Measurements from ENCODE around the gene SMPDL3A. TPM values are rescaled to one million over a fixed set of nuclear protein-coding genes. Genes with fewer than 3 reads are reported as not detected.

SMPDL3A gene
- total RNA-seq, 4 donors from 2014 or later, result 12.6 to 23.8 (median 14.4) TPM

DNA sequence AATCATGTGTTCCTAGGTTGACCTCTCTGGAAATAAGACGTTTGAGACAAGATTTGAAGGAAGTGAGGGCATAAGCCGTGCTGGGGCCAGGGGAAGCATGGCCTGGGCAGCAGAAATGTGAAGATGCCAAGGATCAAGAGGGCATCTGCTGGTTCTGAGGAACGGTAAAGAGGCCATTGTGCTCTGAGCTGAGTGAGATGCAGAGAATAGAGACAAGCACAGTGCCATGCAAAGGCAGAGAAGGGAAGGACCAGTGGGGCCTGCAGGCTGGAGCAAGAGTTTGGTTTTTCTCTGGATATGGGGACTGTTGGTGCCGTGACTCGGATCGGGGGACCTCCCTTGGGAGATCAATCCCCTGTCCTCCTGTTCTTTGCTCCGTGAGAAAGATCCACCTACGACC is 50.8 kb downstream of the SMPDL3A start:
- H3K4me3 ChIP-seq (replicated peaks in 1 of 3), result no peak overlapping the region
- no peaks in the 10 kb centered on the region for H3K9me3 ChIP-seq
- TF ChIP-seq, protein P1, sequence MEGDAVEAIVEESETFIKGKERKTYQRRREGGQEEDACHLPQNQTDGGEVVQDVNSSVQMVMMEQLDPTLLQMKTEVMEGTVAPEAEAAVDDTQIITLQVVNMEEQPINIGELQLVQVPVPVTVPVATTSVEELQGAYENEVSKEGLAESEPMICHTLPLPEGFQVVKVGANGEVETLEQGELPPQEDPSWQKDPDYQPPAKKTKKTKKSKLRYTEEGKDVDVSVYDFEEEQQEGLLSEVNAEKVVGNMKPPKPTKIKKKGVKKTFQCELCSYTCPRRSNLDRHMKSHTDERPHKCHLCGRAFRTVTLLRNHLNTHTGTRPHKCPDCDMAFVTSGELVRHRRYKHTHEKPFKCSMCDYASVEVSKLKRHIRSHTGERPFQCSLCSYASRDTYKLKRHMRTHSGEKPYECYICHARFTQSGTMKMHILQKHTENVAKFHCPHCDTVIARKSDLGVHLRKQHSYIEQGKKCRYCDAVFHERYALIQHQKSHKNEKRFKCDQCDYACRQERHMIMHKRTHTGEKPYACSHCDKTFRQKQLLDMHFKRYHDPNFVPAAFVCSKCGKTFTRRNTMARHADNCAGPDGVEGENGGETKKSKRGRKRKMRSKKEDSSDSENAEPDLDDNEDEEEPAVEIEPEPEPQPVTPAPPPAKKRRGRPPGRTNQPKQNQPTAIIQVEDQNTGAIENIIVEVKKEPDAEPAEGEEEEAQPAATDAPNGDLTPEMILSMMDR (IDR thresholded peaks at IDR 0.05), result no peak
- TF ChIP-seq POLR2A (IDR thresholded peaks at IDR 0.05), result no peak
- H3K36me3 ChIP-seq, result no peaks in the 10 kb centered on the region
- H3K27ac ChIP-seq, result no peak overlapping the region
- intact Hi-C loops (cut with DNase I), result loop anchor here (5.0 kb wide), 1 partner anchor 108 kb away; no protein-coding TSS in a partner anchor
- 70 to 80% methylated on average over 8 of the region's 8 CpGs for whole genome bisulfite sequencing, 2 donors
- H3K27me3 ChIP-seq, result no peaks in the 10 kb centered on the region
- H3K4me1 ChIP-seq, result no peaks in the 10 kb centered on the region
- DNase-seq, result no peak

DNA sequence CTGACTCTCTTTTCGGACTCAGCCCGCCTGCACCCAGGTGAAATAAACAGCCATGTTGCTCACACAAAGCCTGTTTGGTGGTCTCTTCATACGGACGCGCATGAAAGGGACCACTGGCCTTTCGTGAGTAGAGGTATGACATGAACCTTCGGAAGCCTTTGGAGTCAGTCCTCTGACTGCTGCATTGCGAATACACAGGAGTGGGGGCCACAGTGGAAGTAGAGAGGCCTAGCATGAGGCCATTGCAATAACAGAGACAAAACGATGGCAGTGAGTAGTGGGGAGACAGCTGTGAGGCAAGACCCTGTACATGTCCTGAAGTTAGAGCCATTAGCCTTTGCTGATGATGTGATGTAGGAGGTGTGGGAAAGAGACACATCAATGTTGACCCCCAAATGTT is 56.4 kb downstream of the SMPDL3A start:
- TF ChIP-seq, protein P1 (IDR thresholded peaks at IDR 0.05), result no peak
- Histone ChIP-seq H3K36me3 (no peaks in the 10 kb centered on the region), H3K4me1 (no peaks in the 10 kb centered on the region), H3K9me3 (no peaks in the 10 kb centered on the region), H3K4me3 (replicated peaks in 1 of 3) (no peak overlapping the region), H3K27me3 (no peaks in the 10 kb centered on the region), H3K27ac (no peak overlapping the region)
- no peak for DNase-seq
- 94 to 96% methylated on average over 7 to 9 of the region's 9 CpGs for WGBS, 2 donors
- intact Hi-C loops (cut with DNase I), result no loop called here

DNA sequence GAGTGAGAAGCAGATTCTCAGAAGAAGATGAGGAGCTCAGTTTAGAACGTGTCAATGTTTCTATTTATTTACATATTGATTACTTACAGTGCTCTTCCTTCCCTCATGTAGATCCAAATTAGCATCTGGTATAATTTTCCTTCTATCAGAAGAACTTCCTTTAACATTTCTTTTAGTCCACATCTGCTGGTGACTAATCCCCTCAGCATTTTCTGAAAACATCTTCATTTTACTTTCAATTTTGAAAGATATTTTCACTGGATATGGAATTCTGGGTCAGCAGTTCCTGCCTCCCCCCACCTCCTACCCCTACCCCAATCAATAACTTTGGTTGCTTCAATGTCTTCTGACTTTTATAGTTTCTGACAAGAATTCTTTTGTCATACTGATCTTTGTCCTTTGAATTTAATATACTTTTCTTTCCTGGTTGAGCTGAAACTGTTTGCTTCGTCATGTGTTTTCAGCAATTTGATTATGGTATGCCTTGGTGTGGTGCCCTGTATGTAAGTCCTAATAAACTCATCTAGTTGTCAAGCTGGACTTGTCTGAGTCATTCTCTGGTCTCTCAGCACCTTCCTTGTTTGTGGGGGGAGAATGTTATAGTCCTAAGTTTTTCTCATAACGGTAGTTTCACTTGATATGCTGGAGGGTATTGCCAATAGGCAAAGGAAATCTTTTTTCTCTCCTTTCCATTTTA is 57.0 kb downstream of the SMPDL3A start:
- intact Hi-C loops (cut with DNase I), result no loop called here
- Histone ChIP-seq H3K27me3 (no peaks in the 10 kb centered on the region), H3K4me3 (replicated peaks in 1 of 3) (no peak overlapping the region), H3K36me3 (no peaks in the 10 kb centered on the region), H3K9me3 (no peaks in the 10 kb centered on the region), H3K4me1 (no peaks in the 10 kb centered on the region), H3K27ac (no peak overlapping the region)
- DNase-seq, result no peak
- 81 to 83% methylated on average over 3 of the region's 3 CpGs for WGBS, 2 donors
- no peak for TF ChIP-seq POLR2A (IDR thresholded peaks at IDR 0.05)
- TF ChIP-seq, protein P1 (IDR thresholded peaks at IDR 0.05), result no peak

DNA sequence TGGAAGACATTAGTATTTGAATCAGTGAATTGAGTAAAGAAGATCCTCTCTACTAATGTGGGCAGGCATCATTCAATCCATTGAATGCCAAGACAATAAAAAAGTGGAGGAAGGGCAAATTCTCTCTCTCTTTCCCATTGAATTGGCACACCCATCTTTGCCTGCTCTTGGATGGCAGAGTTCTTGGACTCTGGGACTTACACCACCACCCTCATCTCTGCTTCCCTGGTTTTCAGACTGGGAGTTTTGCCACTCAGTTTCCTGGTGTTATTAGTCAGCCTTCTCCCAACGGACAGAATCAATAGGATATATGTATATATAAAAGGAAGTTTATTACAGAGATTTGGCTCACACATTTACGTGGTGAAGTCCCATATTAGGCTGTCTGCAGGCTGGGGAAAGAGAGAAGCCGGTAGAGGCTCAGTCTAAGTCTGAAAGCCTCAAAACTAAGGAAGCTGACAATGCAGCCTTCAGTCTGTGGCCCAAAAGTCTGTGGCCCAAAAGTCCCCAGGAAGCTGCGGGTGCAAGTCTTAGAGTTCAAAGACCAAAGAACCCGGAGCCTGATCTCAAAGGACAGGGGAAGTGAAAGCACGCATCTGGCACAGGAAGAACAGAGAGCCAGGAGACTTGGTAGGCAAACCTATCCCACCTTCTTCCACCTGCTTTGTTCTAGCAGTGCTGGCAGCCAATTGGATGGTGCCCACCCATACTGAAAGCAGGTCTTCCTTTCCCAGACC is 64.4 kb downstream of the SMPDL3A start:
- TF ChIP-seq POLR2A (IDR thresholded peaks at IDR 0.05), result no peak
- TF ChIP-seq, protein P1 (IDR thresholded peaks at IDR 0.05), result no peak
- H3K27ac ChIP-seq, result no peak overlapping the region
- 76 to 78% methylated on average over 6 of the region's 6 CpGs for WGBS, 2 donors
- DNase-seq, result no peak
- H3K4me1 ChIP-seq, result no peaks in the 10 kb centered on the region
- no peaks in the 10 kb centered on the region for H3K27me3 ChIP-seq
- intact Hi-C loops (cut with DNase I), result no loop called here
- H3K36me3 ChIP-seq, result no peaks in the 10 kb centered on the region
- no peak overlapping the region for H3K4me3 ChIP-seq (replicated peaks in 1 of 3)
- no peaks in the 10 kb centered on the region for H3K9me3 ChIP-seq

Small RNAs within 50 kb of the gene (small RNA-seq; reads per million reads assigned to genes)
- not detected for gene RN7SL564P

Other genes starting within 250 kb of the SMPDL3A start
- 1 to 10 TPM in 3 of 4 donors, under 1 TPM in 1; 0.83 to 3.0 (median 1.5) TPM for gene PKIB, start 178.9 kb upstream of the SMPDL3A start, total RNA-seq
- gene FABP7, start 9.5 kb upstream of the SMPDL3A start, total RNA-seq, result not detected
- not detected for gene CLVS2, start 207.0 kb downstream of the SMPDL3A start, total RNA-seq

Measured in thyroid gland (tissue), 4 donors.